ENCODE data around the gene SYT8.

- TF ChIP-seq POLR2A (IDR thresholded peaks at IDR 0.05) (no peak), CTCF (IDR thresholded peaks at IDR 0.05) (no peak)
These were observed 12.0 kb upstream of the SYT8 start for GRCh38 chr11:1822648-1823375.
